GM21381 (cell line): Measurements from ENCODE around the gene WASF3.

Experiments used
- ATAC-seq: cut with Tn5 transposase; IDR thresholded peaks from one replicate; pipeline ENCODE4 v1.9.1; 2021; ENCODE audit warnings: mild to moderate bottlenecking, moderate library complexity; ENCODE audit not compliant: unreplicated experiment

Gene WASF3

GRCh38 chr13:26585136-26585535 lies 27.7 kb downstream of the WASF3 start:
- ATAC-seq = no peak

- ATAC-seq = no peak
Measured at GRCh38 chr13:26587251-26587650, 29.8 kb downstream of the WASF3 start.

- no peak for ATAC-seq
Measured at GRCh38 chr13:26589226-26589625, 31.7 kb downstream of the WASF3 start.

- ATAC-seq = no peak
Measured at GRCh38 chr13:26589754-26590153, 32.3 kb downstream of the WASF3 start.

- ATAC-seq = no peak
Measured at GRCh38 chr13:26590379-26590778, 32.9 kb downstream of the WASF3 start.

- no peak for ATAC-seq
Measured at GRCh38 chr13:26590951-26591350, 33.5 kb downstream of the WASF3 start.

- ATAC-seq = no peak
Measured at GRCh38 chr13:26591672-26592071, 34.2 kb downstream of the WASF3 start.

GRCh38 chr13:26593661-26594060 lies 36.2 kb downstream of the WASF3 start:
- no peak for ATAC-seq

GRCh38 chr13:26594363-26594762 lies 36.9 kb downstream of the WASF3 start:
- no peak for ATAC-seq

- ATAC-seq = no peak
Measured at GRCh38 chr13:26596458-26596857, 39.0 kb downstream of the WASF3 start.

GRCh38 chr13:26599403-26599802 lies 41.9 kb downstream of the WASF3 start:
- no peak for ATAC-seq

GRCh38 chr13:26599860-26600259 lies 42.4 kb downstream of the WASF3 start:
- ATAC-seq = no peak

- ATAC-seq = no peak
Measured at GRCh38 chr13:26600343-26600742, 42.9 kb downstream of the WASF3 start.

GRCh38 chr13:26601669-26602068 lies 44.2 kb downstream of the WASF3 start:
- ATAC-seq = no peak

GRCh38 chr13:26602783-26603182 lies 45.3 kb downstream of the WASF3 start:
- no peak for ATAC-seq

GRCh38 chr13:26604784-26605545 lies 47.5 kb downstream of the WASF3 start:
- no peak for ATAC-seq

GRCh38 chr13:26605845-26606244 lies 48.4 kb downstream of the WASF3 start:
- no peak for ATAC-seq

- no peak for ATAC-seq
Measured at GRCh38 chr13:26606631-26607030, 49.1 kb downstream of the WASF3 start.

GRCh38 chr13:26614721-26615120 lies 57.2 kb downstream of the WASF3 start:
- ATAC-seq = no peak

- ATAC-seq = no peak
Measured at GRCh38 chr13:26616126-26616525, 58.6 kb downstream of the WASF3 start.

- no peak for ATAC-seq
Measured at GRCh38 chr13:26618726-26619125, 61.2 kb downstream of the WASF3 start.

GRCh38 chr13:26619358-26619757 lies 61.9 kb downstream of the WASF3 start:
- ATAC-seq = no peak
